Esophagus squamous epithelium (tissue), 4 donors: ENCODE measurements around the gene CENPA.
A peak's percentile ranks its signal among the peaks of the same experiment; 100 is the strongest.

Source experiments
- CTCF ChIP-seq, 6 experiments: fragments of 450-650 bp in 4 of 6; fragments of 200-600 bp in 2 of 6; sonication (generic) in 2 of 6; IDR thresholded peaks; one replicate each; pipeline ENCODE4 v1.5.1; 2016 to 2019; ENCODE audit warnings: antibody characterized with exemption in 6 of 6, mild to moderate bottlenecking in 4 of 6, moderate library complexity in 4 of 6
- POLR2A ChIP-seq, 4 donors: fragments of 450-650 bp; IDR thresholded peaks; one replicate each; pipeline ENCODE4 v1.6.1; 2017; ENCODE audit warnings: antibody characterized with exemption in 4 of 4, mild to moderate bottlenecking in 4 of 4, moderate library complexity in 3 of 4

- peak in 3 of 4 donors; percentile 29 to 96 (median 81) for TF ChIP-seq POLR2A (IDR thresholded peaks at IDR 0.05)
- TF ChIP-seq CTCF (IDR thresholded peaks at IDR 0.05) = peak in 2 of 6 experiments; percentile 10 to 13
These were observed 21.6 kb upstream of the CENPA start, which contains the start of gene SLC35F6 for GRCh38 chr2:26764078-26764887.
